Esophagus (tissue), 2 donors: ENCODE results near the gene TTC33. TPM values are rescaled to one million over a fixed set of nuclear protein-coding genes. Genes with fewer than 3 reads are reported as not detected.

Experiments used
- H3K27ac ChIP-seq, 2 donors: one replicate each; pipeline ENCODE4 v1.5.1; 2013; ENCODE audit warnings: low read depth in 2 of 2, mild to moderate bottlenecking in 2 of 2, inconsistent platforms in 1 of 2, low read length in 1 of 2, moderate library complexity in 1 of 2
- H3K27me3 ChIP-seq, 2 donors: one replicate each; pipeline ENCODE4 v1.6.1; 2013; ENCODE audit warnings: low read length in 2 of 2, control low read depth in 1 of 2, mild to moderate bottlenecking in 1 of 2; ENCODE audit not compliant: insufficient read depth in 2 of 2, control insufficient read depth in 1 of 2
- H3K36me3 ChIP-seq, 2 donors: one replicate each; pipeline ENCODE4 v1.6.1; 2013; ENCODE audit warnings: low read length in 1 of 2; ENCODE audit not compliant: control insufficient read depth in 2 of 2, insufficient read depth in 2 of 2
- H3K4me1 ChIP-seq, 2 donors: one replicate each; pipeline ENCODE4 v1.6.1; 2013; ENCODE audit warnings: low read length in 1 of 2; ENCODE audit not compliant: control insufficient read depth in 2 of 2, insufficient read depth in 2 of 2
- H3K4me3 ChIP-seq, 2 donors: one replicate each; pipeline ENCODE4 v1.5.1; 2013; ENCODE audit warnings: low read length in 2 of 2, mild to moderate bottlenecking in 2 of 2, low read depth in 1 of 2, moderate library complexity in 1 of 2
- H3K9me3 ChIP-seq, 2 donors: one replicate each; pipeline ENCODE4 v1.6.1; 2013; ENCODE audit warnings: mild to moderate bottlenecking in 2 of 2, low read depth in 1 of 2, low read length in 1 of 2, moderate library complexity in 1 of 2; ENCODE audit not compliant: control insufficient read depth in 2 of 2, insufficient read depth in 1 of 2
- whole genome bisulfite sequencing, 2 donors: extraction: QIAGEN DNeasy Blood & Tissue Kit; methylation state at CpG; one replicate each; pipeline ENCODE4 v1.1.7; 2013; 5-methylcytosine and 5-hydroxymethylcytosine counted together
- polyA plus RNA-seq, 2 donors: library from polyadenylated mRNA; stranded (reverse); fragments of 200-250 nt; gene quantifications; one replicate each; pipeline ENCODE4 v1.2.3, GENCODE V29; 2013
- donor health status: healthy with polysubstance abuse.
- donor health status: Bipolar disorder and iron deficiency.

Gene TTC33
- polyA plus RNA-seq, 2 donors, result 3.2 to 3.7 TPM

DNA sequence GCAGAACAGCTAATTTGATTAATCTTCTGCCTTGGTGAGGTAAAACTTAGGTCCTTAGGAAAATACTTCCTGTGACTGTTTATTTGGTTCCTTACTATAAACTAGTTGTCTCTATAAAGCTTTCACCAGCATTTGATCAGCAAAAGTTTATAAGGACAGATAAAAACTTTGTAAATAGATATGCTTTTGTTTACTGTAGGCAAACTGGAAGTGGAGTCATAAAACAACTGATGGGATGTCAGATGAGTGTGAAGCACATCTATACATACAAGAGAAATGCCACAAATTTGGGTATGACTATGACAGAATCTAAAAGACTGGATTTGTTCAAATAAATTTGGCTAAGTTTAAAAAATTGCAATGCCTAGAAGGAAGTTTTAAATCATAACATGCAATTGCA lies 70.6 kb downstream of the TTC33 start:
- no peaks in the 10 kb centered on the region for H3K36me3 ChIP-seq
- peaks cover 0 to 3% of the 10 kb centered on the region in 2 donors for H3K27me3 ChIP-seq
- no peaks in the 10 kb centered on the region for H3K9me3 ChIP-seq
- peak overlapping the region in 1 of 2 donors; percentile 4 for H3K4me3 ChIP-seq
- H3K27ac ChIP-seq, result no peak overlapping the region
- peaks cover 4 to 12% of the 10 kb centered on the region in 2 donors for H3K4me1 ChIP-seq

DNA sequence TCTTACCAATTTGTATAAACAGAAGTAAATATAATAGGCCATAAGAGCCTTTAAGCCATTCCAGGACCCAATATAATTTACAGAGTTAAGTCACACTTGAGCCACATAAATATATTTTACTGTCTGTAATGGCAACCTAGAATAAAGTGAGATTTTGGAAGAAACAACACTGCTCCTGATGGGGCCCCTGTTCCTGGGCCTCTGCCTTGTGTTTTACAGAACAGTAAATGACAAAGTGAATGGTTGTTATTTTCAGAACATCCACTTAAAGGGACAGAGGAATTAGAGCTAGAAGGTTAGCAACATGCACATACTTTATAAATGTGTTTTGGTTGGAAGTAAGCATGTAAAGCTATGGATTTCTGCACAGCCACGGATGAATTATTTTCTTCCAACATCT lies 72.5 kb downstream of the TTC33 start:
- H3K36me3 ChIP-seq, result no peaks in the 10 kb centered on the region
- peaks cover 4 to 12% of the 10 kb centered on the region in 2 donors for H3K4me1 ChIP-seq
- WGBS, 2 donors, result 37 to 41% methylated on average over 1 of the region's 1 CpG
- no peak overlapping the region for H3K27ac ChIP-seq
- no peaks in the 10 kb centered on the region for H3K9me3 ChIP-seq
- H3K4me3 ChIP-seq, result peak overlapping the region in 1 of 2 donors; percentile 63
- H3K27me3 ChIP-seq, result peaks cover 0 to 3% of the 10 kb centered on the region in 2 donors

DNA sequence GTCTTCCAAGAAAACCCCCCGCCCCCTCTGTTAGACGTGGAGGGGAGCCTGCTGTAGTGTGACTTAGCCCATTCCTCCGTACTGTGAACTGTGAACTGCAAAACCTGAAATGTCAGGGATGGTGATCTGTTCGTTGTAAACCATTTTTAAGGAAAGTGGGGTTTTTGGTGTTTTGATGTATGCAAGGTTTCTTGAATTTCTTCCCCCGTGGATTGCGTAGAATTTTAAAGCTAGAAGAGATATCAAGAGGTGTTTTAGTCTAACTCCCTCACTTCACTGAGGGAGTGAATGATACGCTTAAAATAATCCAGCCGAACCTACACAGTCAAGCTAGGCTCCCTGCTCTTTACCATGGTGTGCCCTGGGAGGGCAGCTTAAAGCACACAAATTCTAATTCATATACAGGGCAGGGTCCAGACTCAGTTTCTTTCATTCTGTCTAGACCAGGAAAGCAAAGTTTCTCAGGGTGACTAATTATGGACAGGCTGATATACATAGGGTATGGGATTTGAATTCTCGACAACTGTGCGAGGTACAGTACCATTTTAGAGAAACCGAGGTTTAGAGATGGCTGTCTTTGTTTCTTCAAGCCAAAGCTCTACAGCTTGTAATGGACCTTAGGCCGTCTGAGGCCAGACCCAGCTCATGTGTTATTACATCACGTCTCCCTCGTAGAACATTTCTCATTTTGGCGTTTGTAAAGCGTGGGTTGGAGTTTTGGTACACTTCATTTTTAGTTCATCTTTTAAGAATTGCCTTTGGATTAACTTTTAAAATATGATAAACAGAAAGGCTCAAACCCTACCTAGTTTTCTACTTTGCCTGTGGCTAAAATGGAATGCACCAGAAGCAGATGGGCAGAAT lies 73.4 kb downstream of the TTC33 start:
- peak overlapping the region; percentile 23 to 67 for H3K27ac ChIP-seq
- no peaks in the 10 kb centered on the region for H3K36me3 ChIP-seq
- H3K4me1 ChIP-seq, result peaks cover 4 to 12% of the 10 kb centered on the region in 2 donors
- H3K9me3 ChIP-seq, result no peaks in the 10 kb centered on the region
- WGBS, 2 donors, result 35 to 58% methylated on average over 16 of the region's 16 CpGs
- H3K4me3 ChIP-seq, result peak overlapping the region; percentile 63 to 74
- peaks cover 0 to 3% of the 10 kb centered on the region in 2 donors for H3K27me3 ChIP-seq

DNA sequence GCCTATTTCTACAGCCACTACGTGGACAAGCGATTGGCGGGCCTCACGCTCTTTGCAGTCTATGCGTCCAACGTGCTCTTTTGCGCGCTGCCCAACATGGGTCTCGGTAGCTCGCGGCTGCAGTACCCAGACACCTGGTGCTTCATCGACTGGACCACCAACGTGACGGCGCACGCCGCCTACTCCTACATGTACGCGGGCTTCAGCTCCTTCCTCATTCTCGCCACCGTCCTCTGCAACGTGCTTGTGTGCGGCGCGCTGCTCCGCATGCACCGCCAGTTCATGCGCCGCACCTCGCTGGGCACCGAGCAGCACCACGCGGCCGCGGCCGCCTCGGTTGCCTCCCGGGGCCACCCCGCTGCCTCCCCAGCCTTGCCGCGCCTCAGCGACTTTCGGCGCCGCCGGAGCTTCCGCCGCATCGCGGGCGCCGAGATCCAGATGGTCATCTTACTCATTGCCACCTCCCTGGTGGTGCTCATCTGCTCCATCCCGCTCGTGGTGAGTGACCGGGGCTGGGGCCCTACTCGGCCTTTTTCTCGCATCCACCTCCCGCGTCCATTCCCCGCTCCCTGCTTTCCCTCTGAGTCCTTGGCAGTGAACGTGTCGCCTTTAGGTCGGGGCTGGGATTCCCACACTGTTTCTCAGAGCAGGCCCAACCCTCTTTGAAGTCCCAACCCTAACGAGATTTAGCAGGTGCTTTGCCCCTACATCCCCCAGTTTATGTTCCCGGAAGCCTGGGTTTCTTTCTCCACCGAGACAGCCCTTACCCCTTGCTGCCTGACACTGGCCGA lies 74.2 kb downstream of the TTC33 start:
- Histone ChIP-seq H3K4me1 (peaks cover 4 to 12% of the 10 kb centered on the region in 2 donors), H3K36me3 (no peaks in the 10 kb centered on the region), H3K27me3 (peaks cover 0 to 3% of the 10 kb centered on the region in 2 donors), H3K9me3 (no peaks in the 10 kb centered on the region), H3K27ac (peak overlapping the region; percentile 47 to 67), H3K4me3 (peak overlapping the region; percentile 63 to 74)
- 6 to 7% methylated on average over 67 of the region's 67 CpGs for WGBS, 2 donors

DNA sequence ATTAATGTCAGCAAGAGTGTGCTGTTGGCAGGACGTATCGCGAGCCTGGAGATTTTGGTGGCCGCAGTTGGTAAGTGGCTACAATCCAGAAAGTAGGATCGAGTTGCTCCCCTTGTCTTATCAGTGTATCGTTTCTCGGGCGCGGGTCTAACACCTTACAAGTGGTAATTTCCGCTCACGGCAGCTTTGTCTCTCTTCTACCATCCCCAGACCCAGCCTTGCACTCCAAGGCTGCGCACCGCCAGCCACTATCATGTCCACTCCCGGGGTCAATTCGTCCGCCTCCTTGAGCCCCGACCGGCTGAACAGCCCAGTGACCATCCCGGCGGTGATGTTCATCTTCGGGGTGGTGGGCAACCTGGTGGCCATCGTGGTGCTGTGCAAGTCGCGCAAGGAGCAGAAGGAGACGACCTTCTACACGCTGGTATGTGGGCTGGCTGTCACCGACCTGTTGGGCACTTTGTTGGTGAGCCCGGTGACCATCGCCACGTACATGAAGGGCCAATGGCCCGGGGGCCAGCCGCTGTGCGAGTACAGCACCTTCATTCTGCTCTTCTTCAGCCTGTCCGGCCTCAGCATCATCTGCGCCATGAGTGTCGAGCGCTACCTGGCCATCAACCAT lies 74.9 kb downstream of the TTC33 start:
- peaks cover 4 to 12% of the 10 kb centered on the region in 2 donors for H3K4me1 ChIP-seq
- peak overlapping the region; percentile 63 to 74 for H3K4me3 ChIP-seq
- no peaks in the 10 kb centered on the region for H3K36me3 ChIP-seq
- WGBS, 2 donors, result 2 to 3% methylated on average over 37 of the region's 37 CpGs
- H3K27me3 ChIP-seq, result peaks cover 0 to 3% of the 10 kb centered on the region in 2 donors
- no peaks in the 10 kb centered on the region for H3K9me3 ChIP-seq
- peak overlapping the region; percentile 47 to 87 for H3K27ac ChIP-seq

DNA sequence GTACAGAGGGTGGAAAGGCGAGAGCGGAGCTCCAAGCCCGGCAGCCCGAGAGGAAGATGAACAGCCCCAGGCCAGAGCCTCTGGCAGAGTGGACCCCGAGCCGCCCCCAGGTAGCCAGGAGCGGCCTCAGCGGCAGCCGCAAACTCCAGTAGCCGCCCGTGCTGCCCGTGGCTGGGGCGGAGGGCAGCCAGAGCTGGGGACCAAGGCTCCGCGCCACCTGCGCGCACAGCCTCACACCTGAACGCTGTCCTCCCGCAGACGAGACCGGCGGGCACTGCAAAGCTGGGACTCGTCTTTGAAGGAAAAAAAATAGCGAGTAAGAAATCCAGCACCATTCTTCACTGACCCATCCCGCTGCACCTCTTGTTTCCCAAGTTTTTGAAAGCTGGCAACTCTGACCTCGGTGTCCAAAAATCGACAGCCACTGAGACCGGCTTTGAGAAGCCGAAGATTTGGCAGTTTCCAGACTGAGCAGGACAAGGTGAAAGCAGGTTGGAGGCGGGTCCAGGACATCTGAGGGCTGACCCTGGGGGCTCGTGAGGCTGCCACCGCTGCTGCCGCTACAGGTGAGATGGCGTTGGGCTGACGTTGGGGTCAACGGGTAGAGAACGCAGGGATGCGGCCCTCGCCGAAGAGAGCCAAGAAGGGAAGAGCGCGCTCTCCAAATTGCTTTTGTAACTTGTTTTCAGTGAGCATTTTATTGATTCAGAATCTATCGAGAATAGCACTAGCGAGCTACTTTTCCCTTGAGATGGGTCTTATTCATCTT lies 75.7 kb downstream of the TTC33 start, which contains the start of gene PTGER4:
Gene PTGER4, plus strand, starts transcription at position 3 of the 769 bp plus-strand sequence. CDS start 1,079 bp downstream, outside the sequence.
- Histone ChIP-seq H3K27me3 (peaks cover 0 to 3% of the 10 kb centered on the region in 2 donors), H3K4me3 (peak within 1 kb of the TSS; percentile 63 to 74), H3K27ac (peak within 1 kb of the TSS; percentile 98), H3K4me1 (peaks cover 4 to 12% of the 10 kb centered on the region in 2 donors), H3K9me3 (no peaks in the 10 kb centered on the region), H3K36me3 (no peaks in the 10 kb centered on the region)
- WGBS, 2 donors, result 0 to 1% methylated on average over 33 to 44 of the region's 44 CpGs

DNA sequence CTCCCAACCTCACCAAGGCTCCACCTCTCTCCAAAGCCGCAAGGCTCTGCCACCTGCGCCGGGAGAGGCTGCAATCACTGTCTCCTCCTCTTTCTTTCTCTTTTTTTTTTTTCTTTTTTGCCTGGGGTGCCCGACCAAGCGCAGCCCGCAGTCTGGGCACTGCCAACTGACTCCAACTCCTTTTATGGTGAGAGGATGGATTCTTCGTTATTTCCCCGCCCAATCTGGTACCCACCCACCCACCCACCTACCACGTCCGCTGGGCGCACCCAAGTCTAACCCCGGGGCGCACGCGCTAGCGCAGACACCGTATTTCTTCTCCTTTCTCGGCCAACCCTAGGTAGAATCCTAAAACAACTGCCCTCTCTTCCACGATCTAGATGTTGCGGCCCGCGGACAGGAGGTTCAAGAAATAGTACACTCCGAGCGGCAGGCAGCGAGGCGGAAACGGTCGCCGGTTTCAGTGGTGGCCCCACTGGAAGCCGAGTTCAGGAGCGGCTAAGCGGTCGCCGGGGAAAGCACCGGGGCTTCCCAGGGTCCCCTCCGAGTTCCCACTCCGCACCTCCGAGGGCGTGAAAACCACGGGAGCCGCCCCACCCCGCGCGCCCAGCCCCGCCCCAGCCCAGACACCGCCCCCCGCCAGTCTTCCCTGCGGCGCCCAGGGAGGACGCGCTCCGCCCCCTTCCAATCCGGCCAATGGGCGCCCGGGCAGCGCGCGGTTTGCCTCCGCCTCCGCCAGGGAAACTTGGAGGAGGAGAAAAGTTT lies 76.4 kb downstream of the TTC33 start:
- peak overlapping the region; percentile 63 to 74 for H3K4me3 ChIP-seq
- peaks cover 0 to 3% of the 10 kb centered on the region in 2 donors for H3K27me3 ChIP-seq
- H3K36me3 ChIP-seq, result no peaks in the 10 kb centered on the region
- H3K27ac ChIP-seq, result peak overlapping the region; percentile 98
- 0 to 1% methylated on average over 60 of the region's 60 CpGs for WGBS, 2 donors
- H3K4me1 ChIP-seq, result peaks cover 4 to 14% of the 10 kb centered on the region in 2 donors
- no peaks in the 10 kb centered on the region for H3K9me3 ChIP-seq

DNA sequence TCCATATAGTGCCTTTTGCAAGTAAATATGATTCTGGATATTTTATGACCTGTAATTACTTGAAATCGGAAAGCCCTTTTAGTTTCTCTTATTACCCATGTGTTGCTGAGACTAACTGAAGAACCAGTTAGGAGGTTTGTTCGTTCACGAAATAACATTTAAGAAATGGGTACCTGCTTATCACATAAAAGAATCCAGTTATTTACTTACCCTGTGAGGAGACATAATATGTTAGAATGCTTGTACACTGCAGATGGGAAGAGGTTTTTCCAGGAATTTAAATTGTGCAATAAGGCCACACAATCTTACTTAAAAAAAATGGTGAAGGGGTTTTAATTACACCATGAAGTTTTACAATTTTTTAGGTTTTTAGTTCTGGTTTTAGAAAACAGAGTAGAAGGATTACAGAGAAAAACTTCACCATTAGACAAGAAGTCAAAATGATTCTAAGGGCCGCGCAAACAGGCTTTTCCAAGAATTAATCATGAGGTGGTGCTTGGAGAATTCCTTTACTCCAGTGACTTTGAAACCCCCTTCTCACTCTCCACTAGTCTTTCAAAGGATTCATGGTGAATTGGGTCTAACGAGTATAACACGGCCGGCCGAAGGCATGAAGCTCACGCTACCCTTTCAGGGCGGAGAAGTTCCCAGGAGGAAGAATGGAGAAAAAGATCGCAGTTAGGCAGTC lies 77.2 kb downstream of the TTC33 start:
- whole genome bisulfite sequencing, 2 donors, result 6 to 13% methylated on average over 12 of the region's 12 CpGs
- no peaks in the 10 kb centered on the region for H3K9me3 ChIP-seq
- peaks cover 4 to 14% of the 10 kb centered on the region in 2 donors for H3K4me1 ChIP-seq
- H3K4me3 ChIP-seq, result peak overlapping the region; percentile 30 to 63
- peaks cover 0 to 3% of the 10 kb centered on the region in 2 donors for H3K27me3 ChIP-seq
- H3K27ac ChIP-seq, result peak overlapping the region; percentile 98
- H3K36me3 ChIP-seq, result no peaks in the 10 kb centered on the region
